ENCODE data around the gene WDR72. TPM values are rescaled to one million over a fixed set of nuclear protein-coding genes. Genes with fewer than 3 reads are reported as not detected.

WDR72 gene
- total RNA-seq, 1 donor from 2014 or later, result 10.7 TPM

DNA sequence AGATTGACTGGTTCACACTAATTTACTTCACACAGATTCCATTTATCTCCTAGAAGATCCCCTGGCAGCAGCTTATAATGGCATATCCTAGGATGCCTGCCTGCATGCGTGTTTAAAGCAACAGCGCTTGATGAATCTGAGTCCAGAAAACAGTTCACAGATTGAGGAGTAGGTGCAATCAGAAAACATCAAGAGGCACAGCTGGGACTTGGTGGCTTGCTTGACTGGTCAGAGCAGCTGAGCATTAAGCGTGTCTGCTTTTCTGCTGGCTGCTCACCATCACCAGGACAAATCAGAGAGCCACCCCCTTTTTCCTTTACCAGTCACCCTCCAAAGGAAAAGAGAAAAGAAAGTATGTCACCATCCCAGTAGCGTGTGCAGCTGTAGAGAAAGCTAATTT lies 223.6 kb downstream of the WDR72 start:
- DNase-seq (ENCODE audit: low spot score), result no peak

- no peak for DNase-seq (ENCODE audit: low spot score)
These were observed 225.2 kb downstream of the WDR72 start for GRCh38 chr15:53534105-53534839.

GRCh38 chr15:53530761-53531160 lies 228.7 kb downstream of the WDR72 start:
- DNase-seq (ENCODE audit: low spot score), result no peak

DNA sequence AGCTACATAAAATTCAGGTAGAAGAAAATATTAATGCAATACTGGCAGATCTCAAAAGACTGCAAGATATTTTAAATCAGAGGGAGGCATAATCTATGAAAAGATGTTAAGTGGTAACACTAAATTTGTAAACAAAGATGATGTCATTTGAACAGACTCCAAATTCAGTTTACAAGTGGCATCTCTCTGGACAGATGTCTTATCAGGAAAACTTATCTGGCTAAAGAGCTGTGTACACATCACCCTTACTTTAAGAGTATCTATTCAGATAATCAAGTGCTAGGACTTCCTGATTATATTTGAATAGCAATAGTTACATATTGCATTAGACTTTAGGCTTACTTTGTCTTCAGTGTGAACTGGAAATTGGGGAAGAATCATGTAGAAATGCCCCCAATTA lies 231.5 kb downstream of the WDR72 start:
- no peak for DNase-seq (ENCODE audit: low spot score)

DNA sequence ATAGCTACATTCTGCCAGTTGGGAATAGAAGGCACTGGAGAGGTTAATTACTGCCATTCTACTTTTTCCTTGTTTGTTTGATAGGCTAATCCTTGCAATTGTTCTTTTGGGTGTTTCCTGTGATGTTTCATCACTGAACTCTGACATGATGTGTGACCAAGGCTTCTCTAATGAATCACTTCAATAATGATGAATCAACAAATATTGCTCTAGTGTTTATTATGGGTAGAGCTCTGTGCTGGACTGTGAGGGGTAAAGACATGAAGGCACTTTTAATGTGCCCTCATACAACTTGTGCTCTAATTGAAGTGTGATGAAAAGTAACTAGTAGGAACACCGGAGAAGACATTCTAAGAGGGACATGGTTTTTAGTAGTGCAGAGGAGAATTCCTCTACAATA lies 233.6 kb downstream of the WDR72 start:
- no peak for DNase-seq (ENCODE audit: low spot score)

GRCh38 chr15:53522991-53523390 lies 236.5 kb downstream of the WDR72 start:
- no peak for DNase-seq (ENCODE audit: low spot score)

DNA sequence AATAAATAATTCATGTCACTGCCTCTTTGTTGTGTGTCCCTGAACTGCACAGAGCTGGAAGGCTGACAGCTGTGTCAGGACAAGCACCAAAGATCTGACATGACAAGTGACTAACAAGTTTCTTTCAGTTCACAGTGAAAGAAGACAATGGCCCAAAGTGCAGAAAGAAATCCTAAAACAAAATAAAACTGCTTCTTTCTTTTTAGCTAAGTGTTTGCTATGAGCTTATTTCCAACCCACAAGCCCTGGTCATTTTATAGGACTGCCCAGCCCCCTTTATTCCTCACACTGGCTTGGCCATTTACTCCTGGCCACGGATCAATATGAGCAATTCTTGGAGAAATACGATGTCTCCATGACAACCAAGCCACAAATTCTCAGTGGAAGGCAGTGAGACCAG lies 238.5 kb downstream of the WDR72 start:
- no peak for DNase-seq (ENCODE audit: low spot score)

DNA sequence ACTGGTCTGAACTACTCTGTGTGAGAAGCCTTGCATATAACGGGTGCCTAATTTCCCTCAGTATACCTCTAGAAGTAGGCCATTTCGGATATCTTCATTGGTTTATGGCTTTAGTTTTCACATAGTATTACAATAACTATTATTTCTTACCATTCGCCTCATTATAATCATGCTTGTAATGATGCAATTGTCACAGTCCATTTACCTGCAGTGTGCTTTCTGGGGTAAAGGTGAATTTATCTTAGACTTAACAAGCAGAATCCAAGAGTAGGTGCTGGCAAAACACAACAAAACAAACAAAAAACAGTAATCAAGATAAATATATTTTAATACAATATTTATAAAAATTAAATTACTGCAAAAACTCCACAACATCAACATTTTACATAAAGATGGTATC lies 246.0 kb downstream of the WDR72 start:
- DNase-seq (ENCODE audit: low spot score), result no peak

DNA sequence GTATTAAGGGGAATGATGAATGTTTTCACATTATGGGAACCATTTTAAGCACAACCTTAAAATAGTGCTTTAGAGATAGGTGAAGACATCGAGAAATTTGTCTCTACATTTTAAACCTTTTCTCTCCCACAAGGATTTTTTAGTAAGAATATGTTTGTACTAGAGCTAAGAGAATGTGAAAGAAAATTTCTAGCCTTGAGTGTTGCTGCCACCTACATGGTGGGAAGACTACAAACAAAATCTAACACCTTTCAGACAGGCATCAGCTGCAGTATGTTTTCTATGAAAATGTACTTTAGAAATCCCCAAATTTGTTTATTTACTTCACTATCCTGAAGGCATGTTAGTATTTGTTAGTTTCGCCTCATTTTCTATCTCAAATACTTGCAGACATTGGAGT lies 247.4 kb downstream of the WDR72 start:
- DNase-seq (ENCODE audit: low spot score), result no peak

GRCh38 chr15:53511175-53511574 lies 248.3 kb downstream of the WDR72 start:
- no peak for DNase-seq (ENCODE audit: low spot score)

- peak; percentile 24 for DNase-seq (ENCODE audit: low spot score)
These were observed 253.1 kb downstream of the WDR72 start for GRCh38 chr15:53506370-53506769.

GRCh38 chr15:53498996-53499395 lies 260.5 kb downstream of the WDR72 start:
- no peak for DNase-seq (ENCODE audit: low spot score)

DNA sequence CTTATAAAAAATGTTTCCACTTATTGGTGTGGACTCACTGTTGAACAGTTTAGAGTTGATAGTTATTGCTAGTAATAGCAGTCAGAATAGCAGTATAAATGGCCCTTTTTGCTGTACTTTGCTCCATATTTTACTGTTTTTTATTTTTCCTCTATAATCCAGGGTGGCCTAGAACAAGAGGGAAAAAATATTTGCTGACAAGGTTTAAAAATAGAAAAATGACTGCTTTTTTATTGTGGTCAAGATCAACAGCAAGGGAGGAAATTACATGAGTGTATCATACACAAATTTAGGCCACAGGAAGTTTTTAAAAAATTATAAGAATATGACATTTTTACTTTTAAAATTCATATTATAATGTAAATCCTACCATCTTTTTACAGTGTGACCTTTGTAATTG lies 269.1 kb downstream of the WDR72 start:
- no peak for DNase-seq (ENCODE audit: low spot score)

GRCh38 chr15:53482055-53482454 lies 277.4 kb downstream of the WDR72 start:
- no peak for DNase-seq (ENCODE audit: low spot score)

- no peak for DNase-seq (ENCODE audit: low spot score)
These were observed 281.3 kb downstream of the WDR72 start for GRCh38 chr15:53477981-53478766.

- DNase-seq (ENCODE audit: low spot score), result no peak
These were observed 285.6 kb downstream of the WDR72 start for GRCh38 chr15:53473886-53474285.

- DNase-seq (ENCODE audit: low spot score), result no peak
These were observed 286.0 kb downstream of the WDR72 start for GRCh38 chr15:53473435-53473834.

- DNase-seq (ENCODE audit: low spot score), result no peak
These were observed 286.6 kb downstream of the WDR72 start for GRCh38 chr15:53472883-53473282.

- no peak for DNase-seq (ENCODE audit: low spot score)
These were observed 287.3 kb downstream of the WDR72 start for GRCh38 chr15:53472210-53472609.

GRCh38 chr15:53470743-53471142 lies 288.7 kb downstream of the WDR72 start:
- no peak for DNase-seq (ENCODE audit: low spot score)

DNA sequence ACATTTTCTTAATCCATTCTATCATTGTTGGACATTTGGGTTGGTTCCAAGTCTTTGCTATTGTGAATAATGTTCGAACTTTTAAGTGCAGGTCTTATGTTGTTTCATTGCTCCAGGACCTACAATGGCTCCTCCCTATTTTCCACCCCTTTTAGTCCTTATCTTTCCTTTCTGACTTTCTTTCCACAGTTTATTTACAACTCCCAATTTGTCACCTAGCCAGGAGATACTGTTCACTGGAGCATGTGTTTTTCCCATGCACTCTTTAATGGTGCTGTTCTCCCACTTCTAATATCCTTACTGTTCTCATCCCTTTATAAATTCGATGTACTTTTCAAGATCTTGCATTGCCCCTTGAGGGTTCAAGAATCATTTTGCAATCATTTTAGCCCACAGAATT lies 290.0 kb downstream of the WDR72 start:
- DNase-seq (ENCODE audit: low spot score), result no peak

Data from mucosa of gallbladder (tissue), 1 donor.